Stimulated activated CD8-positive, alpha-beta memory T cell treated with anti-CD3 and anti-CD28 coated beads, Interleukin-7, amount 100 ng/mL, for 48 hours (primary cell): ENCODE measurements around the gene KRTAP9-7.

Experiments
- DNase-seq, 2 donors: peaks; one replicate each; pipeline ENCODE4 v3.0.0-alpha.2; 2020; ENCODE audit warnings: low read depth in 1 of 2; ENCODE audit errors: extremely low read depth in 1 of 2

The KRTAP9-7 gene

GRCh38 chr17:41318231-41318630 is 42.7 kb downstream of the KRTAP9-7 start:
- no peak for DNase-seq

GRCh38 chr17:41322094-41322902 is 46.8 kb downstream of the KRTAP9-7 start:
- no peak for DNase-seq

- DNase-seq, result no peak
Observed at GRCh38 chr17:41322903-41323895, 47.7 kb downstream of the KRTAP9-7 start.

GRCh38 chr17:41324180-41325075 is 48.9 kb downstream of the KRTAP9-7 start:
- no peak for DNase-seq

- no peak for DNase-seq
Observed at GRCh38 chr17:41325126-41325525, 49.6 kb downstream of the KRTAP9-7 start.

GRCh38 chr17:41325611-41326010 is 50.1 kb downstream of the KRTAP9-7 start:
- DNase-seq, result no peak
